SK-N-SH (cell line): ENCODE results near the gene ARHGAP21. TPM values are rescaled to one million over a fixed set of nuclear protein-coding genes. Genes with fewer than 3 reads are reported as not detected.

Experiments
- CTCF ChIA-PET: fragments of 300-600, 350-600 bp; formaldehyde crosslinking; extraction: SDS; loops from one replicate; lab custom pipeline; 2021; lab: Yijun Ruan, JAX
- POLR2A ChIA-PET: fragments of 350-600 bp; sonication (Branson Sonifier 250); formaldehyde crosslinking; extraction: SDS; loops from one replicate; lab custom pipeline; 2020; ENCODE audit warnings: antibody characterized with exemption, inconsistent platforms; lab: Yijun Ruan, JAX
- DNase-seq: peaks from one replicate; pipeline ENCODE4 v3.0.0; 2012
- H2AFZ ChIP-seq: fragments of 200-600 bp; sonication (generic); 2 replicates; pipeline ENCODE4 v1.8.1; 2016; ENCODE audit warnings: antibody characterized with exemption, mild to moderate bottlenecking, low read depth
- H3F3A ChIP-seq: fragments of 200-600 bp; sonication (generic); replicated peaks from 2 replicates; pipeline ENCODE3; 2016; ENCODE audit warnings: antibody characterized with exemption, mild to moderate bottlenecking; ENCODE audit not compliant: insufficient read depth
- H3K27ac ChIP-seq, 2 experiments: fragments of 200-500 bp in 1 of 2; fragments of 200-600 bp in 1 of 2; sonication (Bioruptor generic) in 1 of 2; sonication (generic), shearing (Covaris generic) in 1 of 2; 2 replicates each; pipeline versions ENCODE4 v1.5.1 to v1.6.1; 2014 to 2016; ENCODE audit warnings: low read depth in 2 of 2, inconsistent platforms in 1 of 2, low read length in 1 of 2, mild to moderate bottlenecking in 1 of 2, mixed read lengths in 1 of 2
- H3K27me3 ChIP-seq: fragments of 200-600 bp; sonication (generic), shearing (Covaris generic); 2 replicates; pipeline ENCODE4 v1.6.1; 2016; ENCODE audit warnings: mixed run types; ENCODE audit not compliant: insufficient read depth
- H3K36me3 ChIP-seq, 2 experiments: fragments of 200-500 bp in 1 of 2; fragments of 200-600 bp in 1 of 2; sonication (Bioruptor generic) in 1 of 2; sonication (generic) in 1 of 2; replicated peaks in 1 of 2; 2 replicates each; pipeline versions ENCODE3 to v1.5.1; 2014 to 2016; ENCODE audit warnings: low read length in 1 of 2, mild to moderate bottlenecking in 1 of 2; ENCODE audit not compliant: insufficient read depth in 2 of 2, control insufficient read depth in 1 of 2
- H3K4me1 ChIP-seq, 2 experiments: fragments of 200-500 bp in 1 of 2; fragments of 200-600 bp in 1 of 2; sonication (Bioruptor generic) in 1 of 2; sonication (generic), shearing (Covaris generic) in 1 of 2; 2 replicates each; pipeline versions ENCODE4 v1.5.1 to v1.6.1; 2014 to 2016; ENCODE audit warnings: low read depth in 1 of 2, low read length in 1 of 2, mixed run types in 1 of 2; ENCODE audit not compliant: insufficient read depth in 2 of 2, control insufficient read depth in 1 of 2
- H3K4me2 ChIP-seq: fragments of 200-600 bp; sonication (generic), shearing (Covaris generic); 2 replicates; pipeline ENCODE4 v1.6.1; 2017; ENCODE audit warnings: mixed run types
- H3K4me3 ChIP-seq, 2 experiments: fragments of 200-500 bp in 1 of 2; fragments of 200-600 bp in 1 of 2; sonication (Bioruptor generic) in 1 of 2; sonication (generic), shearing (Covaris generic) in 1 of 2; 2 replicates each; pipeline versions ENCODE4 v1.5.1 to v1.8.1; 2014 to 2016; ENCODE audit warnings: low read depth in 2 of 2, inconsistent platforms in 1 of 2, low read length in 1 of 2, mild to moderate bottlenecking in 1 of 2, mixed read lengths in 1 of 2, moderate library complexity in 1 of 2
- H3K79me2 ChIP-seq: fragments of 200-600 bp; sonication (generic); 2 replicates; pipeline ENCODE4 v1.8.1; 2017; ENCODE audit warnings: mild to moderate bottlenecking; ENCODE audit not compliant: insufficient read depth
- H3K9ac ChIP-seq: fragments of 200-600 bp; sonication (generic); 2 replicates; pipeline ENCODE4 v1.6.1; 2017; ENCODE audit warnings: mixed run types
- H3K9me2 ChIP-seq: fragments of 200-600 bp; sonication (generic); 2 replicates; pipeline ENCODE4 v1.6.1; 2017; ENCODE audit warnings: mixed run types
- H3K9me3 ChIP-seq: fragments of 200-600 bp; sonication (generic); 2 replicates; pipeline ENCODE4 v1.6.1; 2017; ENCODE audit warnings: mixed run types, mild to moderate bottlenecking, moderate library complexity
- H4K20me1 ChIP-seq: fragments of 200-600 bp; sonication (generic); 2 replicates; pipeline ENCODE4 v1.6.1; 2017; ENCODE audit warnings: mild to moderate bottlenecking, mixed run types; ENCODE audit not compliant: insufficient read depth
- CTCF ChIP-seq: fragments of 200-600 bp; sonication (generic); IDR thresholded peaks from 2 replicates; pipeline ENCODE4 v1.6.1; 2017; ENCODE audit warnings: antibody characterized with exemption, mild to moderate bottlenecking, moderate library complexity
- GATA2 ChIP-seq: sonication (generic); formaldehyde crosslinking; IDR thresholded peaks from 2 replicates; pipeline ENCODE4 v1.5.0; 2020; ENCODE audit warnings: mild to moderate bottlenecking, missing genetic modification reagents
- MAX ChIP-seq: IDR thresholded peaks from 2 replicates; pipeline ENCODE4 v1.4.0; 2012; ENCODE audit warnings: low read depth
- RAD21 ChIP-seq: IDR thresholded peaks from 2 replicates; pipeline ENCODE4 v1.6.1; 2012; ENCODE audit warnings: mild to moderate bottlenecking, low read length
- RFX5 ChIP-seq: IDR thresholded peaks from 2 replicates; pipeline ENCODE4 v1.6.1; 2012; ENCODE audit warnings: mild to moderate bottlenecking, improper control_type of control experiment, low read length
- SMC3 ChIP-seq: IDR thresholded peaks from 2 replicates; pipeline ENCODE4 v1.6.1; 2012; ENCODE audit warnings: low read depth, low read length, improper control_type of control experiment
- USF2 ChIP-seq: fragments of 150-350 bp; IDR thresholded peaks from 2 replicates; pipeline ENCODE4 v1.6.1; 2017; ENCODE audit warnings: antibody characterized with exemption, low read length, low read depth, borderline replicate concordance
- YY1 ChIP-seq: IDR thresholded peaks from 2 replicates; pipeline ENCODE4 v1.4.0; 2012; ENCODE audit warnings: low read depth, mild to moderate bottlenecking
- ZBTB33 ChIP-seq: IDR thresholded peaks from 2 replicates; pipeline ENCODE4 v1.4.0; 2012; ENCODE audit warnings: low read depth, borderline replicate concordance
- WGBS: methylation state at CpG from one replicate; pipeline ENCODE4 v1.1.6; 2017; ENCODE audit warnings: low lambda C conversion rate; 5-methylcytosine and 5-hydroxymethylcytosine counted together
- polyA plus RNA-seq, 3 experiments: library from polyadenylated mRNA; depleted of rRNA; stranded (reverse); fragments of >200 nt; gene quantifications; 2 replicates each; pipeline ENCODE4 v1.2.3, GENCODE V29; 2012

The ARHGAP21 gene
- polyA plus RNA-seq, 1 of the 3 experiments (the other 2 are of a cell fraction), result 27.8 TPM

GRCh38 chr10:24617771-24618396 lies 105.8 kb downstream of the ARHGAP21 start:
- H3K4me2 ChIP-seq, result no peak overlapping the region
- ChIA-PET CTCF (interaction anchor here (0.6 to 1.8 kb wide), 16 partner anchors 10 to 553 kb away, joined by 3 to 10 read pairs (median 4); partner anchors contain the start of gene ARHGAP21), POLR2A (no interaction called here)
- peak; percentile 14 for DNase-seq
- peaks cover 19 to 43% of the 10 kb centered on the region in 2 experiments for H3K36me3 ChIP-seq
- peaks cover 28% of the 10 kb centered on the region for H3K79me2 ChIP-seq
- H3K4me1 ChIP-seq, result peaks cover 0 to 4% of the 10 kb centered on the region in 2 experiments; a peak in 2 of 4 replicates
- no peaks in the 10 kb centered on the region for H3K27me3 ChIP-seq
- peak overlapping the region in 1 of 2 experiments; percentile 52; a peak in 1 of 4 replicates for H3K4me3 ChIP-seq
- no peak overlapping the region for H2AFZ ChIP-seq
- H3K9ac ChIP-seq, result no peak overlapping the region
- H4K20me1 ChIP-seq, result 0 out of 2 replicates have a peak, but pooled peaks cover 4% of the 10 kb centered on the region
- H3K9me2 ChIP-seq, result no peaks in the 10 kb centered on the region
- peaks cover 14% of the 10 kb centered on the region for H3F3A ChIP-seq
- peak; percentile 80 for TF ChIP-seq CTCF
- TF ChIP-seq RAD21, result peak; percentile 24; the same call in 1 of the 2 replicates
- no peak for TF ChIP-seq RFX5
- TF ChIP-seq YY1, result no peak
- TF ChIP-seq MAX, result no peak
- peak; percentile 26 for TF ChIP-seq SMC3
- no peak for TF ChIP-seq USF2
- TF ChIP-seq ZBTB33, result no peak
- TF ChIP-seq GATA2 (CRISPR knock-in tag), result no peak
- WGBS, result 86% methylated on average over 7 of the region's 7 CpGs
- no peaks in the 10 kb centered on the region for H3K9me3 ChIP-seq
- H3K27ac ChIP-seq, result no peak overlapping the region

- no peak overlapping the region for H3K27ac ChIP-seq
- ChIA-PET POLR2A (no interaction called here), CTCF (interaction anchor here (1.2 to 1.8 kb wide), 2 partner anchors 14 to 59 kb away, joined by 4 to 5 read pairs; no protein-coding TSS in a partner anchor)
- no peak overlapping the region for H2AFZ ChIP-seq
- no peak for TF ChIP-seq ZBTB33
- peaks cover 32% of the 10 kb centered on the region for H3K79me2 ChIP-seq
- H3K4me2 ChIP-seq, result no peak overlapping the region
- no peaks in the 10 kb centered on the region for H3K9me3 ChIP-seq
- no peak for DNase-seq
- H3K36me3 ChIP-seq, result peaks cover 19 to 53% of the 10 kb centered on the region in 2 experiments
- no peak overlapping the region for H3K9ac ChIP-seq
- peaks cover 13% of the 10 kb centered on the region for H3F3A ChIP-seq
- no peak overlapping the region for H3K4me3 ChIP-seq
- H3K4me1 ChIP-seq, result no peaks in the 10 kb centered on the region; a peak in 2 of 4 replicates
- 82% methylated on average over 3 of the region's 3 CpGs for WGBS
- H3K27me3 ChIP-seq, result no peaks in the 10 kb centered on the region
- H4K20me1 ChIP-seq, result no peaks in the 10 kb centered on the region
- H3K9me2 ChIP-seq, result no peaks in the 10 kb centered on the region
Observed at GRCh38 chr10:24616536-24616935, 107.2 kb downstream of the ARHGAP21 start.
